Nephron (organoid): ENCODE data around the gene CCDC181.

ENCODE experiments used
- H3K27ac Mint-ChIP-seq, 3 experiments: 2 replicates each; pipeline ENCODE4 v1.8.0; 2020; ENCODE audit warnings: mixed read lengths in 3 of 3, mild to moderate bottlenecking in 2 of 3, moderate library complexity in 1 of 3
- H3K27me3 Mint-ChIP-seq: 2 replicates; pipeline ENCODE4 v1.8.0; 2021; ENCODE audit warnings: low read depth, mild to moderate bottlenecking, moderate library complexity, mixed read lengths
- H3K36me3 Mint-ChIP-seq: 2 replicates; pipeline ENCODE4 v1.8.0; 2020; ENCODE audit warnings: low read depth, mixed read lengths
- H3K4me1 Mint-ChIP-seq: 2 replicates; pipeline ENCODE4 v1.8.0; 2020; ENCODE audit warnings: mixed read lengths
- H3K4me3 Mint-ChIP-seq, 3 experiments: 2 replicates each; pipeline ENCODE4 v1.8.0; 2020; ENCODE audit warnings: mild to moderate bottlenecking in 3 of 3, mixed read lengths in 3 of 3, moderate library complexity in 2 of 3
- H3K9me3 Mint-ChIP-seq: 2 replicates; pipeline ENCODE4 v1.8.0; 2020; ENCODE audit warnings: mixed read lengths
- TF ChIP-seq, protein P1 (sequence below), 3 experiments: fragments of 200-600 bp; sonication (generic); IDR thresholded peaks; one replicate each; pipeline ENCODE4 v1.5.0; 2021; ENCODE audit warnings: antibody characterized with exemption in 3 of 3; ENCODE audit not compliant: unreplicated experiment in 3 of 3

CCDC181 gene

DNA sequence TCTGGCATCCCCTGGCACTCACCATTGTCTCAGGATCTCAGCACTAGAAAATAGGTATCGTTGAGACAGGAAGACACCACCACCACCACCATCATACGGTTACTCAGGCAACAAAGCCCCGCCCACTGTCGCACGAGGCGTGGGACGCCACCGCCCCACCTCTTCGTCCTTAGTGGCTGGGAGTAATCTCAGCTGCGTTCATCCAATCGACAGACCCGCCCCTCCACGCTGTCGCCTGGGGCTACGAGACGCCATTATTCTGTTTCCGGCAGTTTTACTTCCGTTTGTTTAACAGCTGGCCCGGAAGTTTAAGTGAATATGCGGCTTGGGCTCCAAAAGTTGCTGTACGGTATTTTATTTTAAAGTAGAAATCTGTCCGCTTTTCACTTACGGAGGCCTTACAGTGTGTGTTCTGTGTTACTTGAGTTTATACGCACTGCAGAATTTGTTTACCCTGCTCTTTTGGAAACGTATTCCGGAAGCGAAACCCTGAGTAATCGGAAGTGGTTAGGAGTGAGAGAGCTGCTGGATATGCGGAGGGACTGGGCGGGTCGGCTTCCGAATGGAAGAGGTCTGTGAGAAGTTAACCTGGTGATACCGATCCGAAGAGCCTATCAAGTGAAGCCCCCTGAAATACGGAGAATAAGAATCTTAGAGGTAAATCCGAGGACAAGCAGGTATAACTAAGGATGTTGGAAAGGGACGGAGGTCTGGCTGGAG, 59.4 kb downstream of the CCDC181 start, which contains the start of the genes BLZF1 and NME7:
Gene BLZF1, plus strand, starts transcription at position 510 of the 720 bp plus-strand sequence. CDS start 1,328 bp downstream, outside the sequence.
Gene NME7, minus strand, starts transcription at position 112 of the 720 bp plus-strand sequence. Its CDS starts 87 bp downstream, at position 25.
- Mint-ChIP-seq H3K27me3 (no peaks in the 10 kb centered on the region), H3K9me3 (no peaks in the 10 kb centered on the region), H3K4me3 (no peak within 1 kb of the TSS), H3K36me3 (peaks cover 12% of the 10 kb centered on the region), H3K4me1 (no peaks in the 10 kb centered on the region), H3K27ac (no peak within 1 kb of the TSS)
- TF ChIP-seq, protein P1, sequence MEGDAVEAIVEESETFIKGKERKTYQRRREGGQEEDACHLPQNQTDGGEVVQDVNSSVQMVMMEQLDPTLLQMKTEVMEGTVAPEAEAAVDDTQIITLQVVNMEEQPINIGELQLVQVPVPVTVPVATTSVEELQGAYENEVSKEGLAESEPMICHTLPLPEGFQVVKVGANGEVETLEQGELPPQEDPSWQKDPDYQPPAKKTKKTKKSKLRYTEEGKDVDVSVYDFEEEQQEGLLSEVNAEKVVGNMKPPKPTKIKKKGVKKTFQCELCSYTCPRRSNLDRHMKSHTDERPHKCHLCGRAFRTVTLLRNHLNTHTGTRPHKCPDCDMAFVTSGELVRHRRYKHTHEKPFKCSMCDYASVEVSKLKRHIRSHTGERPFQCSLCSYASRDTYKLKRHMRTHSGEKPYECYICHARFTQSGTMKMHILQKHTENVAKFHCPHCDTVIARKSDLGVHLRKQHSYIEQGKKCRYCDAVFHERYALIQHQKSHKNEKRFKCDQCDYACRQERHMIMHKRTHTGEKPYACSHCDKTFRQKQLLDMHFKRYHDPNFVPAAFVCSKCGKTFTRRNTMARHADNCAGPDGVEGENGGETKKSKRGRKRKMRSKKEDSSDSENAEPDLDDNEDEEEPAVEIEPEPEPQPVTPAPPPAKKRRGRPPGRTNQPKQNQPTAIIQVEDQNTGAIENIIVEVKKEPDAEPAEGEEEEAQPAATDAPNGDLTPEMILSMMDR (IDR thresholded peaks at IDR 0.05; ENCODE audit: unreplicated experiment in 3 of 3) = no peak

- H3K9me3 Mint-ChIP-seq = no peaks in the 10 kb centered on the region
- H3K27me3 Mint-ChIP-seq = no peaks in the 10 kb centered on the region
- peaks cover 11% of the 10 kb centered on the region for H3K36me3 Mint-ChIP-seq
- no peaks in the 10 kb centered on the region for H3K4me1 Mint-ChIP-seq
- TF ChIP-seq, protein P1 (IDR thresholded peaks at IDR 0.05; ENCODE audit: unreplicated experiment in 3 of 3) = no peak
- H3K27ac Mint-ChIP-seq = no peak overlapping the region
- no peak overlapping the region for H3K4me3 Mint-ChIP-seq
These were observed 60.1 kb downstream of the CCDC181 start for GRCh38 chr1:169367096-169367685.

GRCh38 chr1:169364948-169365347, 62.3 kb downstream of the CCDC181 start:
- Mint-ChIP-seq H3K36me3 (peaks cover 2% of the 10 kb centered on the region), H3K27ac (no peak overlapping the region), H3K4me1 (no peaks in the 10 kb centered on the region), H3K4me3 (no peak overlapping the region), H3K27me3 (no peaks in the 10 kb centered on the region), H3K9me3 (no peaks in the 10 kb centered on the region)
- TF ChIP-seq, protein P1 (IDR thresholded peaks at IDR 0.05; ENCODE audit: unreplicated experiment in 3 of 3) = no peak

- TF ChIP-seq, protein P1 (IDR thresholded peaks at IDR 0.05; ENCODE audit: unreplicated experiment in 3 of 3) = no peak
- Mint-ChIP-seq H3K27me3 (no peaks in the 10 kb centered on the region), H3K36me3 (no peaks in the 10 kb centered on the region), H3K4me1 (no peaks in the 10 kb centered on the region), H3K27ac (no peak overlapping the region), H3K4me3 (no peak overlapping the region), H3K9me3 (no peaks in the 10 kb centered on the region)
These were observed 64.1 kb downstream of the CCDC181 start for GRCh38 chr1:169363046-169363730.

GRCh38 chr1:169361281-169361680, 66.0 kb downstream of the CCDC181 start:
- H3K9me3 Mint-ChIP-seq = no peaks in the 10 kb centered on the region
- H3K4me3 Mint-ChIP-seq = no peak overlapping the region
- TF ChIP-seq, protein P1 (IDR thresholded peaks at IDR 0.05; ENCODE audit: unreplicated experiment in 3 of 3) = no peak
- no peaks in the 10 kb centered on the region for H3K36me3 Mint-ChIP-seq
- H3K27ac Mint-ChIP-seq = no peak overlapping the region
- no peaks in the 10 kb centered on the region for H3K27me3 Mint-ChIP-seq
- H3K4me1 Mint-ChIP-seq = no peaks in the 10 kb centered on the region
